Ovary (tissue), 9 donors: ENCODE measurements around the gene CEP104. TPM values are rescaled to one million over a fixed set of nuclear protein-coding genes. Genes with fewer than 3 reads are reported as not detected.

ENCODE experiments used
- DNase-seq, 5 donors: peaks; one replicate each; pipeline ENCODE4 v3.0.0-alpha.2; 2019 to 2020
- H3K27ac ChIP-seq, 2 donors: fragments of 200-600 bp; one replicate each; pipeline versions ENCODE4 v1.5.1 to v1.8.0; 2019 to 2022
- H3K27me3 ChIP-seq: fragments of 200-600 bp; one replicate; pipeline ENCODE4 v1.8.0; 2022
- H3K36me3 ChIP-seq: fragments of 200-600 bp; sonication (generic); one replicate; pipeline ENCODE4 v1.5.1; 2019
- H3K4me1 ChIP-seq: one replicate; pipeline ENCODE4 v1.8.1; 2013; ENCODE audit warnings: mild to moderate bottlenecking, moderate library complexity; ENCODE audit not compliant: insufficient read depth
- H3K4me3 ChIP-seq: fragments of 200-600 bp; sonication (generic); one replicate; pipeline ENCODE4 v1.5.1; 2017
- H3K9me3 ChIP-seq, 2 donors: fragments of 200-600 bp in 1 of 2; sonication (generic) in 1 of 2; one replicate each; pipeline versions ENCODE4 v1.5.1 to v1.8.1; 2013 to 2019; ENCODE audit warnings: mild to moderate bottlenecking in 1 of 2, moderate library complexity in 1 of 2
- EP300 ChIP-seq: sonication (generic); formaldehyde crosslinking; IDR thresholded peaks from one replicate; pipeline ENCODE4 v1.6.1; 2017; ENCODE audit warnings: antibody characterized with exemption
- POLR2A ChIP-seq: fragments of 450-650 bp; IDR thresholded peaks from one replicate; pipeline ENCODE4 v1.6.1; 2017; ENCODE audit warnings: antibody characterized with exemption, mild to moderate bottlenecking, moderate library complexity
- WGBS, 3 donors: extraction: QIAGEN DNeasy Blood & Tissue Kit in 1 of 3; methylation state at CpG; one replicate each; pipeline versions ENCODE4 v1.1.5 to v1.1.7; 2013 to 2017; 5-methylcytosine and 5-hydroxymethylcytosine counted together
- intact Hi-C, 4 donors: fragments of 100-400 bp; cut with DNase I; formaldehyde crosslinking; loops; one replicate each; pipeline versions ENCODE4 v1.11.0 to v1.15.1; 2022 to 2023
- polyA plus RNA-seq, 2 donors: library from polyadenylated mRNA; stranded (reverse); fragments of 200-250 nt in 1 of 2; fragments of 350-450 nt in 1 of 2; fragmentation: Illumina TruSeq in 1 of 2; extraction: RNeasy Lipid Tissue Mini Kit (QIAGEN cat#74804) in 1 of 2; gene quantifications; one replicate each; pipeline ENCODE4 v1.2.3, GENCODE V29; 2013 to 2014
- total RNA-seq, 7 donors: library from RNA; depleted of rRNA in 2 of 7; stranded (reverse); fragments of >200 nt in 2 of 7; fragmentation: NEBNext Ultra II Directional in 3 of 7; extraction: Animal tissue kit (Norgen Biotek cat#: 25700) in 3 of 7; gene quantifications; one replicate each; pipeline versions ENCODE4 v1.1.0 to v1.2.4, GENCODE V29; 2016 to 2023
- TF ChIP-seq, protein P1 (sequence below), 3 donors: fragments of 450-650 bp in 2 of 3; fragments of 200-600 bp in 1 of 3; IDR thresholded peaks; one replicate each; pipeline versions ENCODE4 v1.5.1 to v1.8.0; 2016 to 2022; ENCODE audit warnings: antibody characterized with exemption in 3 of 3, mild to moderate bottlenecking in 1 of 3
- donor health status: DM: no; HTN: no; CAD: no; lungs with moderate emphysema.
- donor health status: DM: no; HTN: no; CAD: no.
- donor health status: Bipolar disorder and iron deficiency.
- donor health status: DM: yes; HTN: yes; CAD: no.
- donor health status: DM: no; HTN: no; CAD: no.
- donor health status: DM: yes; HTN: yes; CAD: no.

The CEP104 gene
- total and polyA plus RNA-seq, 9 donors = 7.9 to 40.7 (median 37.6) TPM

DNA sequence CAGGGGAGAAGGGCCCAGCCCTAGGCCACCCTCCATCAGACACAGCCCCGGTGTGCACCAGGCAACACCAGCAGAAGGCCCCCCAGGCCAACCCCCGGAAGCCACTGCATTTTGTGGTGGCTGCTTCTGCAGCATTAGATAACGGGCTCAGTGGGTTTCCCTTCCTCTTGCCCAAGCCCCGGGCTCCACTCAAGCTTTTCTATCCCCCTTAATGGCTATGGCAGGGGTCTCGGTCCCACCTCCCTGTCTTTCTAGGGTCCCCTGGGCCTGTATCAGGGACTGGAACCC, 24.1 kb upstream of the CEP104 start:
- 93 to 96% (median 95%) methylated on average over 5 of the region's 5 CpGs for WGBS, 3 donors
- Histone ChIP-seq H3K36me3 (no peaks in the 10 kb centered on the region), H3K9me3 (no peaks in the 10 kb centered on the region), H3K4me3 (no peak overlapping the region), H3K4me1 (no peaks in the 10 kb centered on the region), H3K27ac (no peak overlapping the region), H3K27me3 (no peaks in the 10 kb centered on the region)
- DNase-seq = no peak
- intact Hi-C loops = no loop called here
- no peak for TF ChIP-seq EP300
- TF ChIP-seq POLR2A = no peak
- TF ChIP-seq, protein P1, sequence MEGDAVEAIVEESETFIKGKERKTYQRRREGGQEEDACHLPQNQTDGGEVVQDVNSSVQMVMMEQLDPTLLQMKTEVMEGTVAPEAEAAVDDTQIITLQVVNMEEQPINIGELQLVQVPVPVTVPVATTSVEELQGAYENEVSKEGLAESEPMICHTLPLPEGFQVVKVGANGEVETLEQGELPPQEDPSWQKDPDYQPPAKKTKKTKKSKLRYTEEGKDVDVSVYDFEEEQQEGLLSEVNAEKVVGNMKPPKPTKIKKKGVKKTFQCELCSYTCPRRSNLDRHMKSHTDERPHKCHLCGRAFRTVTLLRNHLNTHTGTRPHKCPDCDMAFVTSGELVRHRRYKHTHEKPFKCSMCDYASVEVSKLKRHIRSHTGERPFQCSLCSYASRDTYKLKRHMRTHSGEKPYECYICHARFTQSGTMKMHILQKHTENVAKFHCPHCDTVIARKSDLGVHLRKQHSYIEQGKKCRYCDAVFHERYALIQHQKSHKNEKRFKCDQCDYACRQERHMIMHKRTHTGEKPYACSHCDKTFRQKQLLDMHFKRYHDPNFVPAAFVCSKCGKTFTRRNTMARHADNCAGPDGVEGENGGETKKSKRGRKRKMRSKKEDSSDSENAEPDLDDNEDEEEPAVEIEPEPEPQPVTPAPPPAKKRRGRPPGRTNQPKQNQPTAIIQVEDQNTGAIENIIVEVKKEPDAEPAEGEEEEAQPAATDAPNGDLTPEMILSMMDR (IDR thresholded peaks at IDR 0.05) = no peak

DNA sequence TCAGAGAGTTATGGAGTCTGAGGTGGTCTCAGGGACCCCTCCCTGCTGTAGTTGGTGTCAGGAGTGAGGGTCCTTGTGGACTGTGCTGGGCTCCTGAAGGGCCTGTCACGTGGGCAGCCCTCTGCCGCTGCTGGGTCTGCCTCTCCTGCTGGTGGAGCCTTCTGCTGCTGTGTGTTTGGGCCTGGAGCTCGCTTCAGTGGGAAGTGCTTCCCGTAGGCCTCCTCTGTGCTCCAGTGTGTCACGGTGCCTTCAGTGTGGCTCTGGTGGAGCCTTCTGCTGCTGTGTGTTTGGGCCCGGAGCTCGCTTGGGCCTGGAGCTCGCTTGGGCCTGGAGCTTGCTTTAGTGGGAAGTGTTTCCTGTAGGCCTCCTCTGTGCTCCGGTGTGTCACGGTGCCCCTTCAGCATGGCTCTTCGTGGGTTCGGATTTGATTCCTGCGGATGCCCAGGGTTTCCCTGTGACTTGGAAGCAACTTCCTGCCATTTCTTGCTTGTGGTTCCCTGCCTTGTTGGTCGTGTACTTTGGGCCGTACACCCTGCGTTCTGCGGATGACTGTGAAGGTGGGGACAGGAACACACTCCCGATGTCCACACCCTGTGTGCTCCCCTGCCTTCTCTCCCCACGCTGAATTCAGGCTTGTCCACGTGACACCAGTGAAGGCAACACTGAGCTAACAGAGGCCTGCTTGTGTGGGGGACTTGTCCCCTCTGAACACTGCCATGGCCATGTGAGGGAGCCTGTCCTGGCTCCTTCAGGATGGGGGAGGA, 23.6 kb upstream of the CEP104 start:
- intact Hi-C loops = no loop called here
- Histone ChIP-seq H3K4me3 (no peak overlapping the region), H3K4me1 (no peaks in the 10 kb centered on the region), H3K36me3 (no peaks in the 10 kb centered on the region), H3K27ac (no peak overlapping the region), H3K9me3 (no peaks in the 10 kb centered on the region), H3K27me3 (no peaks in the 10 kb centered on the region)
- WGBS, 3 donors = 91 to 94% (median 94%) methylated on average over 20 of the region's 20 CpGs
- no peak for TF ChIP-seq POLR2A
- no peak for DNase-seq

DNA sequence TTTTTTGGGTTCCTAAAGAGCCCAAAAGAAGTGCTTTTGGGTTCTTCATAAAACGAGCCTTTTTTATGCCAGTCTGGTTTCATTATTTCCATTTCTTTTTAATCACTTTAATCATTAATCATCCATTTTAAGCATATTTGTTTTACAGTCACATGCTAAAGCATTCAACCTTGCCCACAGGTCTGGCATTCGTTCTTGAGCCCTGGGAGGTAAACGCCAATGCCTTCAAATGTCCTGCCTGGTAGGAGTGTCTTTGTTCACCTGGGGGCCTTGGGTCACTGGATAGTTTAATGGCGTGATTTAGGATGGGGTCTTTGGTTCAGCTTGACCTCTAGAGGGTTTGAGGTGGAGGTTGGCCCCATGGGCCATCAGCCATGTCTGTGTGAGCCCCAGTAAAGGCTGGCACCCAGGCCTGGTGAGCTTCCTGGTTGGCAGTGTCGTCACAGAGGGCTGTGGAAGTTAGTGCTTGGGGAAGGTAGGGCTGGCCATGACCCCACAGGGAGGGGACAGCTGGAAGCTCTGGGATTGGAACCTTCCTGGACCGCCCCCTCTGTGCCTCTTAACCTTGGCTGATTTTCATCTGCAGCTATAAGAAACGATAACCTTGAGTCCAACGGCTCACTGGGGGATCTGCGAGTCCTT, 22.9 kb upstream of the CEP104 start:
- H3K36me3 ChIP-seq = no peaks in the 10 kb centered on the region
- no peak overlapping the region for H3K27ac ChIP-seq
- no peak for DNase-seq
- no peaks in the 10 kb centered on the region for H3K4me1 ChIP-seq
- intact Hi-C loops = no loop called here
- no peak overlapping the region for H3K4me3 ChIP-seq
- 78 to 87% (median 86%) methylated on average over 9 of the region's 9 CpGs for WGBS, 3 donors
- H3K9me3 ChIP-seq = no peaks in the 10 kb centered on the region
- H3K27me3 ChIP-seq = no peaks in the 10 kb centered on the region
- TF ChIP-seq, protein P1 (IDR thresholded peaks at IDR 0.05) = no peak
- TF ChIP-seq POLR2A = no peak
- no peak for TF ChIP-seq EP300

DNA sequence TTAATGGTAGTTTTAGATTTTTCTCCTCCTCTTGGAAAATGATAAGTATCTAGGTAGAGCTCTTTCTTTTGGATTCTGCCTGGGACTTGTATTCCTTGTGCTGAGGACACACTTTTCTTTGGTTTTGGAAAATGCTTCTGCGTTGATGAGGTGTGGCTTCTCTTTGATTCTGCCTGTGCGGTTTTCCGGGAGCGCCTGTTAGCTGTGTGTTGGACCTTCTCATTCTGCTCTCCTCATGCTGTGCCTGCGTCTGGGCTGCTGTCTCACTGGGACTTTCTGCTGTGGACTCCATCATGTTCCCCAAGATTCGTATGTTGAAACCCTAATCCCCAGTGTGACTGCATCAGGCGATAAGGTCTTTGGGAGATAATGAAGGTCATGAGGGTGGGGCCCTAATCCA, 22.1 kb upstream of the CEP104 start:
- no peaks in the 10 kb centered on the region for H3K4me1 ChIP-seq
- H3K36me3 ChIP-seq = no peaks in the 10 kb centered on the region
- no peaks in the 10 kb centered on the region for H3K9me3 ChIP-seq
- no peak for DNase-seq
- H3K27me3 ChIP-seq = no peaks in the 10 kb centered on the region
- H3K4me3 ChIP-seq = no peak overlapping the region
- no peak overlapping the region for H3K27ac ChIP-seq
- WGBS, 3 donors = 97 to 99% (median 97%) methylated on average over 7 of the region's 7 CpGs
- no peak for TF ChIP-seq POLR2A
- TF ChIP-seq, protein P1 (IDR thresholded peaks at IDR 0.05) = no peak
- TF ChIP-seq EP300 = no peak
- intact Hi-C loops = no loop called here

DNA sequence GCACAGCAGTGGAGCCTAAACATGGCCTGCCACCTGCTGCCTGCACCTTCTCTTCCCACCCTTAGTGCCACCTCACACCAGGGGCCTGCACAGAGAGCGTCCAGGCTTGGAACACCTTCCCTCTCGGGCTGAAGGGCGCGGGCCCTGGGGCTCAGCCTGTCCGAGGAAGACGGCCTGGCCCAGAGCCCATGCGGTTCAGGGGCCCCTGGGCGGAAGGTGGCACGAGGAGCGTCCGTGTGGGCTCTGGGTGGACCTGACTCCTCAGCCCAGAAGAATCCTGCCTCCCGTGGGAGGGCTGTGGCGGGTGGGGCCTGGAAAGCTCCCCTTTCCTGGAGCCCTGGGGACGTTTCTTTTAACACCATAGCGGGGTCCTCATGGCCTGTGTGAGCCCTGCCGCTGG, 19.7 kb upstream of the CEP104 start:
- DNase-seq = no peak
- no peak overlapping the region for H3K27ac ChIP-seq
- H3K27me3 ChIP-seq = no peaks in the 10 kb centered on the region
- WGBS, 3 donors = 86 to 91% (median 90%) methylated on average over 16 of the region's 16 CpGs
- H3K4me3 ChIP-seq = no peak overlapping the region
- H3K9me3 ChIP-seq = no peaks in the 10 kb centered on the region
- no peaks in the 10 kb centered on the region for H3K4me1 ChIP-seq
- intact Hi-C loops = no loop called here
- no peak for TF ChIP-seq POLR2A
- TF ChIP-seq, protein P1 (IDR thresholded peaks at IDR 0.05) = no peak
- no peaks in the 10 kb centered on the region for H3K36me3 ChIP-seq
